Retinal pigment epithelial cell (primary cell): ENCODE data around the gene FCN2.

Source experiments
- DNase-seq: peaks from one replicate; pipeline ENCODE4 v3.0.0-alpha.2; 2010; ENCODE audit warnings: low read depth
- H3K4me3 ChIP-seq: 2 replicates; pipeline ENCODE4 v1.5.1; 2011; ENCODE audit warnings: mild to moderate bottlenecking, low read length, control low read depth, moderate library complexity
- CTCF ChIP-seq: conservative IDR thresholded peaks from 2 replicates; pipeline ENCODE4 v1.5.1; 2011; ENCODE audit warnings: low read depth, low read length, control low read depth, inconsistent platforms

The FCN2 gene

DNA sequence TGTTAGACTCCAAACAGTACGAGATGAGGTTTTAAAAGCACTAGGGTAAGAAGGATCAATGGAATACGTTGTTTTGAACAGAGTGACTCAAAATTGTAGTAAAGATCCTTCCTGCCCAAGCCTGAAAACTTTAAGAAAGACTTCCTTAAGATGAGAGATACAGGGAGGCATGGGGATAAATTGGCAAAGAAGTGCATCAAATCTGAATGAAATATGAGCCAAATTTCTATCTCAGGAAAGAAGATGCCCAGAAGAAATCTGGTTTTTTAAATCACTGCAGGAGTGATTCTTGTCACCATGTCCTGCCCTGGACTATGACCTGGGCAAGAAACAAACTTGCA, 14.9 kb downstream of the FCN2 start:
- H3K4me3 ChIP-seq = no peak overlapping the region
- DNase-seq = no peak
- no peak for TF ChIP-seq CTCF

- DNase-seq = no peak
- no peak for TF ChIP-seq CTCF
- no peak overlapping the region for H3K4me3 ChIP-seq
Observed at GRCh38 chr9:134895908-134896833, 15.6 kb downstream of the FCN2 start.

DNA sequence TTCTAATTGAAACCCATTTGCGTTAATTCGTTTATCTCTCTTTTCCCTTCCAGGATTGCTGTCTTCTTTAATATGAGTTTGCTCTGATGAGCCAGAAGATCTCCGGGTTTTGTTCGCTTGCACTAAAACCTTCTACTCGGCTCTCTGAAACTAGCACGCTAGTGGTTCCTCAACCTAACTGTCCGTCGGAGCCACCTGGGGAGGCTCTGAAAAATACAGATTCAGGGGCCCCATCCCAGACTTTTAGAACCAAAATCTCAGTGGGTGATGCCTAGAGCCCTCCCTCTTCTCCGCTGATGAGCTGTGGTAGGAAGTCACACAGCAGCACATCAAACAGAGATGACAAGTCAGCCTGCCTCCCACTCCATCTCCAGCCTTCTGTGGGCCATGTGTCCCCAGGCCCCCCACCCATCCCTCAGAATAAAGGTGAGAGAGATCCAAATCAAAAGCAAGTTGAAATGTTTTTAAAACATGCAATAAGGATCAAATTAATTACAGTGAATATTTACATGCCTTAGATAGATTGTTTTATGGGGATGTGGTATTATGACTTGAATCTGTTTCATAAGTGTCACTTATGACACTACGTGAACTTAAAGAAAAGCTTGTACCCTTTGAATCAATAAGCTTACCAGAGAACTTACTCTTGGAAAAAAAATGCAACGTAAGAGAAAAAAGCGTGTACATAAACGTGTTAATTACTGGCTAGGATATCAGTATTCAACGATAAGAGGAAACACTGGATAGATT, 16.4 kb downstream of the FCN2 start:
- TF ChIP-seq CTCF = no peak
- DNase-seq = no peak
- no peak overlapping the region for H3K4me3 ChIP-seq

GRCh38 chr9:134897584-134898170, 17.1 kb downstream of the FCN2 start:
- DNase-seq = no peak
- H3K4me3 ChIP-seq = no peak overlapping the region
- no peak for TF ChIP-seq CTCF

GRCh38 chr9:134898319-134898718, 17.7 kb downstream of the FCN2 start:
- no peak for TF ChIP-seq CTCF
- no peak overlapping the region for H3K4me3 ChIP-seq

DNA sequence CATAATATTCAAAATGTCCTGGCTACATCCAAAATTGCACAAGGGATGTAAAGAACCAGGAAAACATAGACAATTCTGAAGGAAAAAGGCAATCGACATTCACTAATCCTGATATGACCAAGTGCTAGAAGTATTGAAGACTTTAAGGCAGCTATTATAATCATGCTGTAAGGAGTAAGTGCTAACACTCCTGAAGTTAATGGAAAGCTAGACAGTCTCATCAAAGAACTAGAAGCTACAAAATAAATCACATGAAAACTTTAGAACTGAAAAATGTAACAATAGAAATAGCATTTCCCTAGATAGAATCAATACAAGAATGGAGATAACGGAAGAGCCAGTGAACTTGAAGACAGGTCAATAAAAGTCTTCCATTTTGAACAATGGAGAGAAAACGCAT, 18.6 kb downstream of the FCN2 start:
- no peak for DNase-seq
- TF ChIP-seq CTCF = no peak
- H3K4me3 ChIP-seq = no peak overlapping the region

More at GRCh38 chr9:134898319-134898718, 17.7 kb downstream of the FCN2 start:
- DNase-seq = no peak
